GM12878 (cell line): ENCODE results near the gene PRTFDC1. TPM values are rescaled to one million over a fixed set of nuclear protein-coding genes. Genes with fewer than 3 reads are reported as not detected.

Source experiments
- ATAC-seq: fragments of 200-7000 bp; cut with Tn5 transposase; 3 replicates; pipeline ENCODE4 v1.9.1; 2020; ENCODE audit warnings: mild to moderate bottlenecking, moderate library complexity
- BruUV-seq: library from RNA; stranded (reverse); fragments of 400-500 nt; replicated peaks from 2 replicates; lab custom pipeline; 2021; lab: Mats Ljungman, UMichigan
- CTCF ChIA-PET: fragments of 300-600 bp; sonication (Branson Sonifier 250); formaldehyde crosslinking; extraction: SDS; loops from one replicate; lab custom pipeline; 2021; ENCODE audit warnings: inconsistent platforms; lab: Yijun Ruan, JAX
- POLR2A ChIA-PET: fragments of 350-600 bp; formaldehyde crosslinking; extraction: SDS; loops from one replicate; lab custom pipeline; 2021; ENCODE audit warnings: inconsistent platforms; lab: Charles Lee
- RAD21 ChIA-PET: fragments of 300-600 bp; sonication (Branson Sonifier 250); formaldehyde crosslinking; loops from one replicate; lab custom pipeline; 2023; ENCODE audit warnings: antibody characterized with exemption; ENCODE audit not compliant: unreplicated experiment; lab: Charles Lee
- SMC1A ChIA-PET: fragments of 300-600 bp; sonication (Branson Sonifier 250); formaldehyde crosslinking; loops from one replicate; lab custom pipeline; 2023; ENCODE audit not compliant: unreplicated experiment, uncharacterized antibody; lab: Charles Lee
- DNase-seq: peaks from one replicate; pipeline ENCODE4 v3.0.0-alpha.2; 2011; ENCODE audit warnings: low read depth, low spot score
- FAIRE-seq: peaks from 3 replicates; lab custom pipeline; 2011; peaks lifted over from hg19 to GRCh38; lab: Jason Lieb, UNC
- H2AFZ ChIP-seq: 2 replicates; pipeline ENCODE4 v1.6.0; 2011; ENCODE audit warnings: low read depth, low read length, control low read depth; ENCODE audit not compliant: control insufficient read depth
- H3K27ac ChIP-seq: 2 replicates; pipeline ENCODE4 v1.5.1; 2011; ENCODE audit warnings: control low read depth; ENCODE audit not compliant: control insufficient read depth, insufficient read depth
- H3K27me3 ChIP-seq, 2 experiments: replicated peaks in 1 of 2; 2 replicates each; pipeline versions ENCODE4 v1.6.0 to v1.6.1; 2011; ENCODE audit warnings: low read length in 1 of 2; ENCODE audit not compliant: control insufficient read depth in 2 of 2, insufficient read depth in 2 of 2
- H3K36me3 ChIP-seq, 2 experiments: 2 replicates each; pipeline ENCODE4 v1.5.1; 2011; ENCODE audit warnings: low read length in 1 of 2; ENCODE audit not compliant: control insufficient read depth in 2 of 2, insufficient read depth in 2 of 2
- H3K4me1 ChIP-seq: 2 replicates; pipeline ENCODE4 v1.6.1; 2011; ENCODE audit warnings: mild to moderate bottlenecking, low read length, moderate library complexity, mixed read lengths; ENCODE audit not compliant: control insufficient read depth, insufficient read depth
- H3K4me2 ChIP-seq: 2 replicates; pipeline ENCODE4 v1.6.0; 2011; ENCODE audit warnings: control low read depth; ENCODE audit not compliant: control insufficient read depth, insufficient read depth
- H3K4me3 ChIP-seq: fragments of 200-600 bp; sonication (generic); 2 replicates; pipeline ENCODE4 v1.5.1; 2016
- H3K79me2 ChIP-seq: 2 replicates; pipeline ENCODE4 v1.6.0; 2011; ENCODE audit warnings: low read length; ENCODE audit not compliant: control insufficient read depth, insufficient read depth
- H3K9ac ChIP-seq: 2 replicates; pipeline ENCODE4 v1.8.0; 2011; ENCODE audit warnings: low read length, control low read depth, mixed read lengths; ENCODE audit not compliant: control insufficient read depth, insufficient read depth
- H3K9me3 ChIP-seq: replicated peaks from 3 replicates; pipeline ENCODE4 v1.5.1; 2011; ENCODE audit warnings: mild to moderate bottlenecking, low read length; ENCODE audit not compliant: control insufficient read depth, insufficient read depth
- H4K20me1 ChIP-seq: 2 replicates; pipeline ENCODE4 v1.6.0; 2011; ENCODE audit not compliant: control insufficient read depth, insufficient read depth
- ATF2 ChIP-seq: IDR thresholded peaks from 2 replicates; pipeline ENCODE4 v1.6.1; 2012; ENCODE audit warnings: low read length, inconsistent platforms
- BACH1 ChIP-seq: fragments of 450-650 bp; IDR thresholded peaks from 2 replicates; pipeline ENCODE4 v1.6.1; 2017; ENCODE audit warnings: mild to moderate bottlenecking, borderline replicate concordance
- BHLHE40 ChIP-seq, 2 experiments: fragments of 450-650 bp in 1 of 2; IDR thresholded peaks; 2 replicates each; pipeline ENCODE4 v1.6.1; 2011 to 2017; ENCODE audit warnings: low read depth in 2 of 2, borderline replicate concordance in 1 of 2, improper control_type of control experiment in 1 of 2, low read length in 1 of 2, mild to moderate bottlenecking in 1 of 2
- EED ChIP-seq: sonication (generic); IDR thresholded peaks from 2 replicates; pipeline ENCODE4 v1.6.1; 2016; ENCODE audit warnings: antibody characterized with exemption, low read depth
- EGR1 ChIP-seq, 2 experiments: IDR thresholded peaks; 1 replicate in 1 of 2; 2 replicates in 1 of 2; pipeline ENCODE4 v1.6.1; 2011 to 2012; ENCODE audit warnings: low read depth in 2 of 2, low read length in 2 of 2, borderline replicate concordance in 1 of 2, mild to moderate bottlenecking in 1 of 2, moderate library complexity in 1 of 2
- IKZF2 ChIP-seq, 2 experiments: fragments of 450-650 bp; IDR thresholded peaks; 2 replicates each; pipeline ENCODE4 v1.6.1; 2017; ENCODE audit warnings: mild to moderate bottlenecking in 2 of 2, moderate library complexity in 2 of 2
- IRF4 ChIP-seq: IDR thresholded peaks from 2 replicates; pipeline ENCODE4 v1.6.1; 2011; ENCODE audit warnings: low read depth, low read length
- RELB ChIP-seq: fragments of 450-650 bp; IDR thresholded peaks from 2 replicates; pipeline ENCODE4 v1.6.1; 2017; ENCODE audit warnings: low read depth, mild to moderate bottlenecking, moderate library complexity
- WGBS: methylation state at CpG from one replicate; pipeline ENCODE4 v1.1.6; 2016; ENCODE audit warnings: low lambda C conversion rate; ENCODE audit not compliant: insufficient replicate concordance, insufficient coverage; ENCODE audit errors: missing lambda C conversion rate; 5-methylcytosine and 5-hydroxymethylcytosine counted together
- in situ Hi-C: fragments of 300-500 bp; cut with MboI; formaldehyde crosslinking; loops from 9 replicates; pipeline ENCODE4 v1.14.3; 2018; ENCODE audit warnings: mixed read lengths
- intact Hi-C: fragments of 100-400 bp; cut with micrococcal nuclease; formaldehyde crosslinking; loops from one replicate; pipeline ENCODE4 v1.14.2; 2022; ENCODE audit not compliant: unreplicated experiment
- polyA plus RNA-seq, 11 experiments: library from polyadenylated mRNA; depleted of rRNA in 4 of 11; unstranded in 6 of 11; stranded (reverse) in 5 of 11; fragments of >200 nt; fragmentation: Nextera tagmentation in 4 of 11; fragmentation: Illumina TruSeq in 1 of 11; extraction: Ambion mirVana in 4 of 11; extraction: Trizol in 1 of 11; gene quantifications; 1 replicate in 1 of 11; 2 replicates in 10 of 11; pipeline versions ENCODE4 v1.2.1 to v1.2.3, GENCODE V29; 2011 to 2016; ENCODE audit warnings: inconsistent platforms in 2 of 11, missing spikeins in 2 of 11, low read depth in 1 of 11
- total RNA-seq, 4 experiments: library from RNA; depleted of rRNA in 3 of 4; stranded (reverse); fragments of >200 nt in 3 of 4; fragmentation: Illumina TruSeq in 1 of 4; extraction: Trizol in 1 of 4; gene quantifications; 2 replicates each; pipeline versions ENCODE4 v1.2.1 to v1.2.3, GENCODE V29; 2013 to 2021

PRTFDC1 gene
- total and polyA plus RNA-seq, 10 of the 15 experiments (the other 5 are each of a cell fraction or from before 2014, with no cell fraction given): 5.5 to 17.3 (median 11.3) TPM

- DNase-seq (peak; percentile 55), FAIRE-seq (no peak)
- Histone ChIP-seq H3K4me3 (no peak overlapping the region), H4K20me1 (no peaks in the 10 kb centered on the region), H3K9ac (no peak overlapping the region), H3K9me3 (no peaks in the 10 kb centered on the region), H3K79me2 (no peaks in the 10 kb centered on the region)
- intact Hi-C loops: loop anchor here (5.0 kb wide), 1 partner anchor 80 kb away; no protein-coding TSS in a partner anchor
- in situ Hi-C loops: no loop called here
- 0% methylated on average over 2 of the region's 2 CpGs for WGBS
- peak; percentile 43; the same call in 1 of the 2 replicates for TF ChIP-seq IRF4
- TF ChIP-seq RELB: peak; percentile 57; the same call in 1 of the 2 replicates
- no peak for TF ChIP-seq BHLHE40 (IDR thresholded peaks at IDR 0.05; ENCODE audit: borderline replicate concordance in 1 of 2, low read depth in 2 of 2, low read length in 1 of 2)
- TF ChIP-seq IKZF2 (IDR thresholded peaks at IDR 0.05): peak in 1 of 2 experiments; percentile 31; a peak in 1 of 4 replicates
- TF ChIP-seq BACH1: no peak
- 0 out of 2 replicates have a peak, but pooled peaks have one; percentile 23 for TF ChIP-seq ATF2
- TF ChIP-seq EED: peak; percentile 42; the same call in 1 of the 2 replicates
- TF ChIP-seq EGR1 (IDR thresholded peaks at IDR 0.05; ENCODE audit: borderline replicate concordance in 1 of 2, low read depth in 2 of 2, low read length in 2 of 2): 0 out of 3 replicates have a peak, but pooled peaks of 1 of the 2 experiments have one; percentile 31
- TF ChIP-seq, all 136 proteins: peak for 6
- ChIA-PET POLR2A (interaction anchor here (0.6 kb wide), 1 partner anchor 23 kb away, joined by 6 read pairs; no protein-coding TSS in a partner anchor), SMC1A (interaction anchor here (0.8 to 1.8 kb wide), 4 partner anchors 78 to 264 kb away, joined by 3 to 6 read pairs (median 4); no protein-coding TSS in a partner anchor), CTCF (interaction anchor here (1.0 kb wide), 1 partner anchor 161 kb away, joined by 3 read pairs; no protein-coding TSS in a partner anchor), RAD21 (interaction anchor here (1.0 to 1.6 kb wide), 3 partner anchors 26 to 123 kb away, joined by 3 to 9 read pairs (median 4); no protein-coding TSS in a partner anchor)
- Histone ChIP-seq H3K4me1 (no peaks in the 10 kb centered on the region; the same call in 1 of the 2 replicates), H3K27me3 (no peaks in the 10 kb centered on the region), H3K27ac (no peak overlapping the region), H3K4me2 (no peak overlapping the region), H2AFZ (no peak overlapping the region), H3K36me3 (no peaks in the 10 kb centered on the region)
- no TSS peak for BruUV-seq
- ATAC-seq: peak; percentile 79
Measured at GRCh38 chr10:24822590-24822989, 129.8 kb downstream of the PRTFDC1 start.
